ENCODE results near the gene GPR65.

GRCh38 chr14:88043529-88044443 is 38.9 kb downstream of the GPR65 start:
- TF ChIP-seq, protein P1, sequence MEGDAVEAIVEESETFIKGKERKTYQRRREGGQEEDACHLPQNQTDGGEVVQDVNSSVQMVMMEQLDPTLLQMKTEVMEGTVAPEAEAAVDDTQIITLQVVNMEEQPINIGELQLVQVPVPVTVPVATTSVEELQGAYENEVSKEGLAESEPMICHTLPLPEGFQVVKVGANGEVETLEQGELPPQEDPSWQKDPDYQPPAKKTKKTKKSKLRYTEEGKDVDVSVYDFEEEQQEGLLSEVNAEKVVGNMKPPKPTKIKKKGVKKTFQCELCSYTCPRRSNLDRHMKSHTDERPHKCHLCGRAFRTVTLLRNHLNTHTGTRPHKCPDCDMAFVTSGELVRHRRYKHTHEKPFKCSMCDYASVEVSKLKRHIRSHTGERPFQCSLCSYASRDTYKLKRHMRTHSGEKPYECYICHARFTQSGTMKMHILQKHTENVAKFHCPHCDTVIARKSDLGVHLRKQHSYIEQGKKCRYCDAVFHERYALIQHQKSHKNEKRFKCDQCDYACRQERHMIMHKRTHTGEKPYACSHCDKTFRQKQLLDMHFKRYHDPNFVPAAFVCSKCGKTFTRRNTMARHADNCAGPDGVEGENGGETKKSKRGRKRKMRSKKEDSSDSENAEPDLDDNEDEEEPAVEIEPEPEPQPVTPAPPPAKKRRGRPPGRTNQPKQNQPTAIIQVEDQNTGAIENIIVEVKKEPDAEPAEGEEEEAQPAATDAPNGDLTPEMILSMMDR (IDR thresholded peaks at IDR 0.05): no peak
- no peak for TF ChIP-seq POLR2A (IDR thresholded peaks at IDR 0.05)
